ENCODE results near the gene QKI. TPM values are rescaled to one million over a fixed set of nuclear protein-coding genes. Genes with fewer than 3 reads are reported as not detected.
"Not testable (repeated sequence)": the region's sequence is repeated elsewhere in the genome, so short reads cannot be mapped to it uniquely, and the experiment has no call there.

The QKI gene
- polyA plus RNA-seq, 5 donors: 80.1 to 162 (median 158) TPM

DNA sequence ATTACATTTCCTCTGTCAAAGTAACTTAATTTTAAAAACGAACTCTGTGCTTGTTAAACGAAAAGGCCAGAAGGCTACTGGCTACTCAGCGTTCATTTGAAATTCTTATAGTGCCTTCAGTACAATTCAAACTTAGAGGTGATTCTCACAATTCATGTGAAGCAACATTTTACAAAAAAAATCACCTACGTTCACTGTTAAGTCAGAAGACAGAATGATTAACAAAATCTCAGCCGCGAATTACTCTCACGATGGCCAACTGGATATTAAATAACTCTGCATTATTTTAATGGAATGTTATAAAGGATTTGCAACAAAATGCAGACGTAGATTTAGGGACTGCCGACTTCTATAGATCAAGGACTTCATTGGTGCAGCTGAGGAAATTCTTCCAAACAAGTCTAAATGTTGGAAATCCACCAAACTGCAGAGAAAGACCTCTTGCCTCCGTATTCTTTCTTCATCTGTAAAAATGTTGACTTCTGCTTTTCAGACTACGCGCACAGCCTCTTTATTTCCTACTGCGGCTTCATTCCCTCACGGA, 1.6 kb upstream of the QKI start:
- DNase-seq: no peak

- DNase-seq: peak; percentile 94 to 96
Observed at GRCh38 chr6:163413345-163414116, 987 bp upstream of the QKI start.

DNA sequence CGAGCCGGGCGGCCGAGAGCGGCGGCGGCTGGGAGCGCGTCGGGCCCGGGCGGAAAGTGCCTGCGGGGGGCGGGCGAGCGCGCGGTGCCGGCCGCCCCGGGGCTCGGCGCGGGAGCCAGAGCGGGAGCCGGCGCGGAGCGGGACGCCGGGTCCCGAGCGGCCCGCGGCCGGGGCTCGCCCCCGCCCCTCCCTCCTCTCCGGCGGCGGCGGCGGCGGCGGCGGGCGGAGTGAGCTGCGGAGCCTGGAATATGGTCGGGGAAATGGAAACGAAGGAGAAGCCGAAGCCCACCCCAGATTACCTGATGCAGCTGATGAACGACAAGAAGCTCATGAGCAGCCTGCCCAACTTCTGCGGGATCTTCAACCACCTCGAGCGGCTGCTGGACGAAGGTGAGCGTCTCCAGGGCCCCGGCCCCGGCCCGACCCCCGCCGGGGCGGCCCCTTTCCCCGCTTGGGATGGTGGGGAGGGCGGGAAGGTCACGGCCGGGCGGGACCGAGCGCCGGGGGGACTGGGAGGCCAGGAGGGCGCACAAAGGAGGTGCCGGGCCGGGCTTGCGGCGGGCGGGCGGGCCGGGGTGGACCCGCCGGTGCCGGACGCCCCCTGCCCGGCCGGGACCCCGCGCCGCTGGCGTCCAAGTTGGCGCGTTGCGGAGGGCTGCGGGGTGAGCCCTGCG, 565 bp downstream of the QKI start:
- no peak for DNase-seq

DNA sequence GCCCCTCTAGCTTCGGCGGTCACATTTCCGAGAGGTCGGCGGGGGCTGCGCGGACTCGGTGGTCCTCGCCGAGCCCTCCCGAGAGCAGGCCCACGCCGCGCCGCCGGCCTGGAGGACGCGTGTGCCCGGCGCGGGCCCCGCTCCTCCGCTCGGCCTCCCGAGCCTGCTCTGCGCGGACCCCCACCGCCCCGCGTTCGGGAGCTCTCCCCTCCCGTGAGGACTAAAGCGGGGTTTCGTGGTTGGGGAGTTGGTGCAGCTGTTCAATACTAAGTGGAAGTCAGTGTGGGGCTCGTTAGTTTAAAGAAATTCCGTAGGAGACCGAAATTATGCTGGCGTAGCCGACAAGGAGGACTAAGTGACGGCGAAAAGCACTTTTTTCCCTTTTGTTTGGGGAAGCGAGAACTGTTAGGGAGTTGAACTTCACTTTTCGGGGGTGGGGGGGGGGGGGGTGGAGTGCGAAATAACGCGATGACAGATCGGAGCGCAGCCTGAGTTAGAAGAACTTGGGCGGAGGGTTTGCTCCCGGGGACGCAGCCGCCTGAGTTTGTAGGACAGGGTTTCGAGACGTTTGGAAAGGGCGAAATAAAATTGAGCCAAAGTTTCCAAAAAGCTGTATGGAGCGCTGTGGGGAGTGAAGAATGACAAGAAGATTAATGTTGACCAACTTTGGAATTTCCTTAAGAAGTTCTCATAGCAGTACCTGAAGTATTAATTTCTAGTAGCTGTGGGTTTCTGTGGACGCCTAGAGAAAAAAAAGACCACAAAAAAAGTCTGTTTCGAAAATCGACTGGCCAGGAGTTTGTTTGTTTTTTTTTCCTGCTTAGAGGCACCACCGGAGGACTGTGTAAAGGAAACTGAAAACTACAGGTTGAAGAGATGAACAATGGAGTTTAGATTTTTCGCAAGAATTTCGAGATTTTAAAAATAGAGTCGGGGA, 1.4 kb downstream of the QKI start:
- DNase-seq: no peak

DNA sequence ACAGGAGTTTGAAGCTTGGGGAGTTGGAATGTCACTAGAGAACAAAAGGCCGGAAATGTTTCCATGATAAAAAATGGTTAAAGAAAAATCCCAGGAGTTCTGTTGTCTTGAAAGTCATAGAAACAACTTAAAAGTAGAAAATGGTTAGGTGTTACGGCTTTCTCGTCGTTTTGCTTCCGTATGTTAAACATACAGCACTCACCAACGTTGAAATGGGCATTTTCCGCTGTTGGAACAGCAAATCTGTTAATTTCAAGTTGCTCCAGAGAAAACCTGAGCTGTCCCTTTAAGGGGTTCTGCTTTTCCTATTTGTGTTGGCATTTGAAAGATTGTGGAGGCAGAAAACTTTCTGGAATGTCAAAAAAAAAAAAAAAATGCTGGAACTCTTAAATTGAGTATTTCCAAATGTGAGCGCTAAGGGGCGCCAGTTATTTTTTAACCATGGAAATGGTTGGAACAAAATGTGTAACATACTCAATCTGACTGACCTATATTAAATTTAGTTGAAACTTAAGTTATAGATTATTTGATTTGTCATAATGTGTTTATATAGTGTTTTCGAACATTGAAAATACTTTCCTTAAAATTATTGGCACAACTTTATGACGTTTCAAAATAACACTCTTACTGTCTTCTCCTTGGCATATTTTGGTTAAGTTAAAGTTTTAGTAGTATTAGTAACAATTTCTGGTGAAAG, 2.2 kb downstream of the QKI start:
- peak in 1 of 2 donors; percentile 80 for DNase-seq

DNA sequence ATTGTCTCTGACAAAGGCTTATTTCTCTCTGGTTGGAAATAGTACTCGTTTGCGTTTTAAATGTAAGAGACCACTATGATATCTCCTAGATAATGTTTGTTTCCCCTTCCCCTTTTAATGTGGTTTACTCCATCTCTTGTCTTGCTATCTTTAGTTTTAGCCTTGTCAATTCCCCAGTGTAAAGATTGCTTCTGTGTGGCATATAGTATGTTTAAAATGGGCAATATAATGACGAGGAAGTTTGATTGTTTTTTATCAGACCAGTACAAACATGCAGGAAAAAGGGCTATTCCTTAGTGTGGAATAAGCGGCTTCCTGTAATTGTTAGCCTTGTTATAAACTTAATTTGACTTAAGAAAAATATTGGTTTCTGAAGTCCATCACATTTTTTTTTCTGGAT, 3.1 kb downstream of the QKI start:
- DNase-seq: peak in 1 of 2 donors; percentile 27

DNA sequence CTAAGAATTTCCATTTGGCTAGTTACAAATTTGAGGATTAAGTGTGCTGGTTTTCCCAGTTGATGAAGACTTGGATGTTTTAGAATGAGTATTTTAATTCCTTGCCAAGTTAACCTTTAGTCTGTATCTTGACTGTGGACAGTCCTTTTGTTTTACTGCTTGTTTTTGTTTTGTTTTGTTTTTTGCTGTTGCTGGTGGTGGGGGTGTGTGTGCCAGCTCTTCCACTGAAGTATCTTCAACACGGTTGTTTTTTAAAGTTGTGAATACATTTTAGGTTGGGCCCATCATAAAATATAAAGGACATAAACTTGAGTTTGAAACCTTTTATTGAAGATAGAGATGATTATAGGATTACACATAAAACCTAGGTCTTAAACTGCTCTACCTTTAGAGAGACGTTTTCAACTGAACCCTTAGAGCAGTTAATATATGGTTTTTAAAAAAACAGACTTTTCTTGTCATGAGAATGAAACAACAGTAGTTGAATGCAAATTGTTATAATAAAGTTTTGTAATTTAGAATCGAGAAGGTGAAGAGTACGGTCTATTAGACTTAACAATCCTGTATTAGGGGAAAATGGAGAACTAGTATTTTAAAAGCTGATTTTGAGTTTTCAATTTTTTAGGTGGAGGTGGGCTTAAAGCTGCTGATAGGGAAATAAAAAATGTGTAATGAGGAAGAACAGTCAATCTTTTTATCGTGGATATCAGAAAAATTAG, 4.0 kb downstream of the QKI start:
- DNase-seq: no peak

GRCh38 chr6:163419413-163420288, 5.1 kb downstream of the QKI start:
- peak in 1 of 2 donors; percentile 27 for DNase-seq

DNA sequence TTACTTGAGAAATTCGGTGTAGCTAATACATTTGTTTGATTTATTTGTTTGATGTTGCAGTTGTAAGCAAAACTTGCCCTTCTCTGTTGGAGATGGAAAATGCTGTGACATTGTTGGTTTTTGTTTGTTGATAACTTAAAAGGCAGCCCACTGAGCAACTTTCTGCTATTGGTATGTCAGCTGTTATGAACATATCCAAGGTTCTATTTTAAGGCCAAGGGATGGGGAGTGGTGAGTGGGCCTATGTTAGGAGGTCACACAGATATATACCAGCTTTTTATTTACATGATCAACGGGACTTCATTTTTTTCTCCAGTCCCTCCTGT, 5.7 kb downstream of the QKI start:
- no peak for DNase-seq

DNA sequence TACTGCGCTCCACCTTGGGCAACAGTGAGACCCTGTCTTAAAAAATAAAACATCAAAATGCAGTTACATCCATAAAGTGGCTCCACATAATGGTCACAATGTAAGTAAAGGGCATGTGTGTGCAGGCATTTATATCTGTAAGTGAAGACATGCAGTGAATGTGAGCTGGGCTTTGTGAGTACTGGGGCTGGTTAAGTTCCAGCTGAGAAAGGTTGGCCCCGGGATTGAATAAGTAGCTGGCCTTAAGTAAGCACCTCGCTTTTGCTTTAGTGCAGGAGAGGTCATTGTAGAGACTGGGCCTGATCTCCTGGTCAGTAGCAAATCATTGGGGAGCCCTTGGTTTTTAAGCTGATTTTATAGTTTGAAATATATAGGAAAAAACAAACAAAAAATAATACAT, 8.0 kb downstream of the QKI start:
- no peak for DNase-seq

GRCh38 chr6:163423696-163424095, 9.2 kb downstream of the QKI start:
- DNase-seq: no peak

DNA sequence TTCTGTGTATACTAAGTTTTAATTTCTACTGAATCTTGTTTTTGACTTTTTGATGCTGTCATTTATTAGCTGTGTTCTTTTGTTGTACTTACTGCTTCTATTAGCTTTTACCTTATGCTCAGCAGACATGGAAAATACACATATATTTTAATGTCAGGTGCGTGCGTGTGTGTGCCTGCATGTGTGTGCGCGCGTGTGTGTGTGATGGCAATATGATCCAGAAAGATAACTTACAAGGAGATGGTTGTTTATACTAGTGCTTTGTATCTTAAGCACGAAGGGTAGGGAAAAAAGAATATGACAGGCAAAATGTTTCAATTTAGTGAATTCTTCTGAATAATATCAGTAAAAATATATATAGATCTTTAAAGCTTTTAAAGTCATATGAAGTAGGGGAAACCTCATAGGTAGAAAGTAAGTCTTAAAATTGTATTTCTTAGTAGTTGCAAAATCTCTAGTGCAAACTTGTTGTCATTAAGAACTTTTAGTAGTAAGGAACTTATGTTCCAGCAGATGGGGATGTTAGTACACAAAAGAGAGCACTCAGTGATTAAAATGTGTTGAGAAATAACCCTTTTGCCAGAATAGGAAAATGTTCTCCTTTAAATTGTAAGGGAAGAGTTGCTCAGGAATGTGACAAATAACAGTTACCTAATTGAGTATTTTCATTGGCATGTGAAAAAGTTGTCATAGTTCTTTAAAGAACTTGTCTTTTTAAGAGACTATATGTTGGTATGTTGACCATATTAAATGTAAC, 13.2 kb downstream of the QKI start:
- peak in 1 of 2 donors; percentile 61 for DNase-seq

GRCh38 chr6:163428373-163428772, 13.9 kb downstream of the QKI start:
- no peak for DNase-seq

- DNase-seq: no peak
Observed at GRCh38 chr6:163429858-163430448, 15.4 kb downstream of the QKI start.

DNA sequence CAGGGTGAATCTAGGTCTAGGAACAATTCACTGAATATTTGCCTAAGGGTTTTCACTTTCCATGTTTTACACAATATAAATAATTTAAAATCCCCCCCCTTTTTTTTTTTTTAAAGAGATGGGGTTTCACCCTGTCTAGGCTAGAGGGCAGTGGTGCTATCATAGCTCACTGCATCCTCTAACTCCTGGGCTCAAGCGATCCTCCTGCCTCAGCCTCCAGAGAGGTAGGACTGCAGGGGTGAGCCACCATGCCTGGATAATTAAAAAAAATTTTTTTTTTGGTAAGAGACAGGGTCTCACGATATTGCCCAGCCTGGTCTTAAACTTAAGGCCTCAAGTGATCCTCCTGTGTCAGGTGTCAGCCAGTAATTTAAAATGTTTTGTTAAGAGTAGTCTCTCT, 17.8 kb downstream of the QKI start:
- no peak for DNase-seq

DNA sequence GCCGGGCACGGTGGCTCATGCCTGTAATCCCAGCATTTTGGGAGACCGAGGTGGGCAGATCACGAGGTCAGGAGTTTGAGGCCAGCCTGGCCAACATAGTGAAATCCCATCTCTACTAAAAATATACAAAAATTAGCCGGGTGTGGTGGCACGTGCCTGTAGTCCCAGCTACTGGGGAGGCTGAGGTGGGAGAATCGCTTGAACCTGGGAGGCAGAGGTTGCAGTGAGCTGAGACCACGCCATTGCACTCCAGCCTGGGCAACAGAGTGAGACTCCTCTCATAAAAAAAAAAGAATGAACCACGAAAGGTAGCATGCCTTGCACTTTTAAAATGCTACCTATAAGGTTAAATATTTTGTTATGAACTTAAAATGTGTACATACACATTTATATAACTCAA, 19.0 kb downstream of the QKI start:
- not testable (repeated sequence) for DNase-seq

GRCh38 chr6:163435023-163435422, 20.5 kb downstream of the QKI start:
- DNase-seq: no peak

DNA sequence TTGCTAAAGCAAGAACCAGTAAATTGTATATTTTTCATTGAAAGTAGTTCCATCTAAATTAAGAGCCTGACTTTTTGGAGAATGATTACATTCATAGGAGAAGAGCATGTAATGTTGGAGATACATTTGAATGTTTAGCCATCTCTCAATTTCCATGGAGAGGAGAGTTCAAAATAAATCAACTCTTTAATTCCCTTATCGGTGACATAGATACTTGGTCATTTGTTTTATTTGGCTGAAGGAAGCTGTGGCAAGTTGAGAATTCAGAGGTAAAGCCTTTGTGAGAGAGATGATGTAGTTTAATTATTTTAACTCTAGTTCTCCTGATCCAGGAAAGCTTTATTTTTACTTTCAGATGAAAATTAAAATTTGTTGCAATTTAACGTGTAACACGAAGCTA, 22.3 kb downstream of the QKI start:
- no peak for DNase-seq

- no peak for DNase-seq
Observed at GRCh38 chr6:163437466-163437865, 22.9 kb downstream of the QKI start.

Measured in right lung (tissue), 5 donors.